ENCODE results near the gene POC5. TPM values are rescaled to one million over a fixed set of nuclear protein-coding genes. Genes with fewer than 3 reads are reported as not detected.

Gene POC5
- total and polyA plus RNA-seq, 2 donors from 2014 or later, result 6.1 to 12.1 TPM

GRCh38 chr5:75668977-75669689 is 48.1 kb downstream of the POC5 start:
- Histone ChIP-seq H3K9ac (ENCODE audit: low read length in 3 of 3) (peak overlapping the region in 1 of 3 donors; percentile 23), H3K27ac (ENCODE audit: low read depth in 2 of 2, low read length in 2 of 2) (peak overlapping the region in 1 of 2 donors; percentile 57), H3K4me1 (ENCODE audit: control insufficient read depth in 2 of 3, insufficient read depth in 2 of 3, low read depth in 1 of 3, low read length in 3 of 3) (peaks cover 7 to 12% (median 10%) of the 10 kb centered on the region in 3 donors), H3K4me3 (ENCODE audit: low read length in 3 of 3) (peak overlapping the region in 2 of 3 donors; percentile 44 to 48), H3K27me3 (ENCODE audit: control insufficient read depth, insufficient read depth, low read length) (no peaks in the 10 kb centered on the region), H3K9me3 (ENCODE audit: control insufficient read depth in 2 of 3, insufficient read depth in 1 of 3, low read length in 3 of 3) (no peaks in the 10 kb centered on the region), H3K36me3 (ENCODE audit: control insufficient read depth in 2 of 3, insufficient read depth in 3 of 3, low read length in 3 of 3) (no peaks in the 10 kb centered on the region)
- DNase-seq (peak in 2 of 5 donors; percentile 60 to 71), FAIRE-seq (no peak)
- intact Hi-C loops (cut with DNase I), result no loop called here
- no peak for TF ChIP-seq CTCF (IDR thresholded peaks at IDR 0.05; ENCODE audit: borderline replicate concordance, extremely low read depth, insufficient read depth)

GRCh38 chr5:75668445-75668844 is 48.8 kb downstream of the POC5 start:
- intact Hi-C loops (cut with DNase I), result no loop called here
- H3K36me3 ChIP-seq (ENCODE audit: control insufficient read depth in 2 of 3, insufficient read depth in 3 of 3, low read length in 3 of 3), result no peaks in the 10 kb centered on the region
- H3K9me3 ChIP-seq (ENCODE audit: control insufficient read depth in 2 of 3, insufficient read depth in 1 of 3, low read length in 3 of 3), result no peaks in the 10 kb centered on the region
- no peak overlapping the region for H3K9ac ChIP-seq (ENCODE audit: low read length in 3 of 3)
- H3K4me1 ChIP-seq (ENCODE audit: control insufficient read depth in 2 of 3, insufficient read depth in 2 of 3, low read depth in 1 of 3, low read length in 3 of 3), result peaks cover 7 to 12% (median 10%) of the 10 kb centered on the region in 3 donors
- H3K27me3 ChIP-seq (ENCODE audit: control insufficient read depth, insufficient read depth, low read length), result no peaks in the 10 kb centered on the region
- FAIRE-seq (no peak), DNase-seq (no peak)
- H3K27ac ChIP-seq (ENCODE audit: low read depth in 2 of 2, low read length in 2 of 2), result peak overlapping the region in 1 of 2 donors; percentile 57
- TF ChIP-seq CTCF (IDR thresholded peaks at IDR 0.05; ENCODE audit: borderline replicate concordance, extremely low read depth, insufficient read depth), result no peak
- H3K4me3 ChIP-seq (ENCODE audit: low read length in 3 of 3), result no peak overlapping the region

GRCh38 chr5:75667586-75667985 is 49.7 kb downstream of the POC5 start:
- Histone ChIP-seq H3K27ac (ENCODE audit: low read depth in 2 of 2, low read length in 2 of 2) (no peak overlapping the region), H3K27me3 (ENCODE audit: control insufficient read depth, insufficient read depth, low read length) (no peaks in the 10 kb centered on the region), H3K4me1 (ENCODE audit: control insufficient read depth in 2 of 3, insufficient read depth in 2 of 3, low read depth in 1 of 3, low read length in 3 of 3) (peaks cover 7 to 12% (median 10%) of the 10 kb centered on the region in 3 donors), H3K9me3 (ENCODE audit: control insufficient read depth in 2 of 3, insufficient read depth in 1 of 3, low read length in 3 of 3) (no peaks in the 10 kb centered on the region), H3K9ac (ENCODE audit: low read length in 3 of 3) (no peak overlapping the region), H3K4me3 (ENCODE audit: low read length in 3 of 3) (no peak overlapping the region), H3K36me3 (ENCODE audit: control insufficient read depth in 2 of 3, insufficient read depth in 3 of 3, low read length in 3 of 3) (no peaks in the 10 kb centered on the region)
- intact Hi-C loops (cut with DNase I), result no loop called here
- no peak for TF ChIP-seq CTCF (IDR thresholded peaks at IDR 0.05; ENCODE audit: borderline replicate concordance, extremely low read depth, insufficient read depth)
- FAIRE-seq, result no peak
- no peak for DNase-seq
